Measurements from ENCODE around the gene GAREM1.
"Not testable (repeated sequence)": the region's sequence is repeated elsewhere in the genome, so short reads cannot be mapped to it uniquely, and the experiment has no call there.

GAREM1 gene

GRCh38 chr18:32470714-32471633 is at the start of gene GAREM1:
TSS of gene GAREM1 (minus strand) at chr18:32470882. CDS start at chr18:32470428, 454 bp downstream.
- Mint-ChIP-seq H3K4me3 (peak within 1 kb of the TSS; percentile 81), H3K27me3 (peaks cover 46% of the 10 kb centered on the region), H3K27ac (ENCODE audit: low read depth) (no peak within 1 kb of the TSS), H3K36me3 (ENCODE audit: insufficient read depth) (peaks cover 4% of the 10 kb centered on the region), H3K9me3 (no peaks in the 10 kb centered on the region), H3K4me1 (peaks cover 28% of the 10 kb centered on the region)
- DNase-seq (ENCODE audit: low spot score in 2 of 2) = peak; percentile 46 to 53
- ATAC-seq (replicated peaks; ENCODE audit: extremely low read depth, poor library complexity, severe bottlenecking) = peak; percentile 86

GRCh38 chr18:32511147-32511546 is 40.5 kb upstream of the GAREM1 start:
- H3K36me3 Mint-ChIP-seq (ENCODE audit: insufficient read depth) = no peaks in the 10 kb centered on the region
- no peaks in the 10 kb centered on the region for H3K9me3 Mint-ChIP-seq
- H3K27me3 Mint-ChIP-seq = peaks cover 31% of the 10 kb centered on the region

GRCh38 chr18:32509111-32509510 is 38.4 kb upstream of the GAREM1 start:
- ATAC-seq (replicated peaks; ENCODE audit: extremely low read depth, poor library complexity, severe bottlenecking) = no peak
- H3K36me3 Mint-ChIP-seq (ENCODE audit: insufficient read depth) = no peaks in the 10 kb centered on the region
- no peaks in the 10 kb centered on the region for H3K4me1 Mint-ChIP-seq
- H3K4me3 Mint-ChIP-seq = no peak overlapping the region
- no peaks in the 10 kb centered on the region for H3K9me3 Mint-ChIP-seq
- no peak for DNase-seq (ENCODE audit: low spot score in 2 of 2)
- no peak overlapping the region for H3K27ac Mint-ChIP-seq (ENCODE audit: low read depth)
- H3K27me3 Mint-ChIP-seq = peaks cover 31% of the 10 kb centered on the region

More at GRCh38 chr18:32511147-32511546, 40.5 kb upstream of the GAREM1 start:
- no peaks in the 10 kb centered on the region for H3K4me1 Mint-ChIP-seq
- ATAC-seq (replicated peaks; ENCODE audit: extremely low read depth, poor library complexity, severe bottlenecking) (no peak), DNase-seq (ENCODE audit: low spot score in 2 of 2) (no peak)
- no peak overlapping the region for H3K4me3 Mint-ChIP-seq
- no peak overlapping the region for H3K27ac Mint-ChIP-seq (ENCODE audit: low read depth)

- Mint-ChIP-seq H3K27me3 (peaks cover 20% of the 10 kb centered on the region), H3K9me3 (no peaks in the 10 kb centered on the region), H3K36me3 (ENCODE audit: insufficient read depth) (no peaks in the 10 kb centered on the region), H3K4me3 (no peak overlapping the region), H3K27ac (ENCODE audit: low read depth) (no peak overlapping the region), H3K4me1 (no peaks in the 10 kb centered on the region)
- DNase-seq (ENCODE audit: low spot score in 2 of 2) (no peak), ATAC-seq (replicated peaks; ENCODE audit: extremely low read depth, poor library complexity, severe bottlenecking) (no peak)
These were observed 36.4 kb upstream of the GAREM1 start for GRCh38 chr18:32507093-32507492.

DNA sequence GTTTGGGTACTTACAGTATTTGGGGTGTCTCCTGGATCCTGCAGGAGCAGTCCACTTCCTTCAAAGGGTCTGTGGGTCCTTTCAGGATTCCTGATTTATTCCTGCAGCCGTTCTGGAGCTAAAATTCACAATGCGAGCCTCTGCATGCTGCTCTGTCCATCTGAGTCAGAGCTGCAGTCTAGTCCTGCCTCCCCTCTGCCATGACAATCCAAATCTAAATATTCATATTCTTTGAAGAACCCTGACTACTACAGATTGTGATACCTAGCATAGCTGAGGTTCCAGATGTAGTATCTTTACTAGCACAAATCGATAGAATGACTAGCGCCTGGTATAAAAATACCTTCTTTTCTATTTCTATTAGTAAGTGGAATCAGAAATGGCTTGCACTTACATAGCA is 31.3 kb upstream of the GAREM1 start:
- H3K36me3 Mint-ChIP-seq (ENCODE audit: insufficient read depth) = no peaks in the 10 kb centered on the region
- no peaks in the 10 kb centered on the region for H3K9me3 Mint-ChIP-seq
- no peak overlapping the region for H3K27ac Mint-ChIP-seq (ENCODE audit: low read depth)
- H3K4me3 Mint-ChIP-seq = no peak overlapping the region
- no peak for ATAC-seq (replicated peaks; ENCODE audit: extremely low read depth, poor library complexity, severe bottlenecking)
- DNase-seq (ENCODE audit: low spot score in 2 of 2) = no peak
- H3K27me3 Mint-ChIP-seq = peaks cover 52% of the 10 kb centered on the region
- no peaks in the 10 kb centered on the region for H3K4me1 Mint-ChIP-seq

DNA sequence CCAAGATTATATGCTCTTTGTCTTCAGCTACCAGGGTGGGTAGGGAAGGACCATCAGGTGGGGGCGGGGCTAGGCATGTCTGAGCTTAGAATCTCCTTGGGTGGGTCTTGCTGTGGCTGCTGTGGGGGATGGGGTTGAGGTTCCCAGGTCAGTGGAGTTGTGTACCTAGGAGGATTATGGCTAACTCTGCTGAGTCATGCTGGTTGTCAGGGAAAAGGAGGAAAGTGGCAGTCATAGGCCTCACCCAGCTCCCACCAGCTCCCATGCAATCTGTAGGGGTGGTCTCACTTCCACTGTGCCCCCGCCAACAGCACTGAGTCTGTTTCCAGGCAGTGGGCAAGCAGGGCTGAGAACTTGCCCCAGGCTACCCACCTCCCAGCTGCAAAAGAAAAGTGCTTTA is 30.6 kb upstream of the GAREM1 start:
- not testable (repeated sequence) for H3K4me3 Mint-ChIP-seq; H3K9me3 Mint-ChIP-seq; DNase-seq (ENCODE audit: low spot score in 2 of 2); H3K36me3 Mint-ChIP-seq (ENCODE audit: insufficient read depth); ATAC-seq (replicated peaks; ENCODE audit: extremely low read depth, poor library complexity, severe bottlenecking); H3K4me1 Mint-ChIP-seq; H3K27ac Mint-ChIP-seq (ENCODE audit: low read depth)
- peaks cover 57% of the 10 kb centered on the region for H3K27me3 Mint-ChIP-seq

DNA sequence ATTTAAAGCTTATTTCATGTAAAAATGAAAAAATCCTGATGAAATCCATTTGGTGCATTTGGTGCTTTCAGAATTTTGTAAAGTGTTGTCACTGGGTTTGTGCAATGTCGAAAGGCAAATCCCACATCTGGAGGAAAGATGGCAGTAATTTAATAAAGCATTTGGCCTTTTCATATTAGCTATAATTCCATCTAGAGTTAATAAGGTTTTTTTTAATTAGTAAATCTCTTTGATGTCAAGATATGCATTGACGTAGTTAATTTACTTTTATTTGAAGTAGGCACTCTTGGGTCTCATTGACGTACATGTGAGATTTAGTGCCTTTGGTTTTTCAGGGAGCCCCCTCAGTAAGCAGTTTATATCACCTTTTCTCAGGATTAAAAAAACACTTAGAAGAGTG is 12.3 kb upstream of the GAREM1 start:
- Mint-ChIP-seq H3K4me3 (no peak overlapping the region), H3K27me3 (peaks cover 44% of the 10 kb centered on the region), H3K4me1 (no peaks in the 10 kb centered on the region), H3K9me3 (no peaks in the 10 kb centered on the region), H3K36me3 (ENCODE audit: insufficient read depth) (no peaks in the 10 kb centered on the region), H3K27ac (ENCODE audit: low read depth) (no peak overlapping the region)
- DNase-seq (ENCODE audit: low spot score in 2 of 2) = no peak
- no peak for ATAC-seq (replicated peaks; ENCODE audit: extremely low read depth, poor library complexity, severe bottlenecking)

GRCh38 chr18:32482117-32482516 is 11.4 kb upstream of the GAREM1 start:
- H3K27ac Mint-ChIP-seq (ENCODE audit: low read depth) = no peak overlapping the region
- peaks cover 41% of the 10 kb centered on the region for H3K27me3 Mint-ChIP-seq
- no peaks in the 10 kb centered on the region for H3K9me3 Mint-ChIP-seq
- no peaks in the 10 kb centered on the region for H3K4me1 Mint-ChIP-seq
- DNase-seq (ENCODE audit: low spot score in 2 of 2) = no peak
- no peaks in the 10 kb centered on the region for H3K36me3 Mint-ChIP-seq (ENCODE audit: insufficient read depth)
- H3K4me3 Mint-ChIP-seq = no peak overlapping the region
- no peak for ATAC-seq (replicated peaks; ENCODE audit: extremely low read depth, poor library complexity, severe bottlenecking)

DNA sequence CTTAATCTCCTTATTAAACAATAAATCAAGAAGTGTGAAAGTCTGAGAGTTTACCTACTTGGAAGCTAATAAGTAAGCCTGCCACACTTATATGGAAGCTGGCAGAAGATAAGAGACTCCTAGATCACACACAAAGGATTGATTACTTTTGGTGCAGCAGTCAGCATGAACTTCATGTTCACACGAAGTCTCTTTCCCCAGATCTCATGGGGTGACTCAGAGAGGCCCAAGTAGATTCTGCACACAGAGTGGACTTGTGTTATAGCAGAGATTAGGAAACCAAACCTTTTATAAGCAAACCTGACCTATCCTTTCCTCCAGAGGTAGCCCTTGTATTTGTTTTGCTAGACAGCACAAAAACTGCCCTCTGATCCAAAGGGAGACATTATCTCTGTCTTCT is 9.9 kb upstream of the GAREM1 start:
- Mint-ChIP-seq H3K27me3 (peaks cover 33% of the 10 kb centered on the region), H3K9me3 (no peaks in the 10 kb centered on the region), H3K4me1 (no peaks in the 10 kb centered on the region), H3K4me3 (no peak overlapping the region), H3K27ac (ENCODE audit: low read depth) (no peak overlapping the region), H3K36me3 (ENCODE audit: insufficient read depth) (no peaks in the 10 kb centered on the region)
- ATAC-seq (replicated peaks; ENCODE audit: extremely low read depth, poor library complexity, severe bottlenecking) (no peak), DNase-seq (ENCODE audit: low spot score in 2 of 2) (no peak)

GRCh38 chr18:32478807-32479206 is 8.1 kb upstream of the GAREM1 start:
- no peak overlapping the region for H3K27ac Mint-ChIP-seq (ENCODE audit: low read depth)
- no peak for ATAC-seq (replicated peaks; ENCODE audit: extremely low read depth, poor library complexity, severe bottlenecking)
- H3K27me3 Mint-ChIP-seq = peaks cover 22% of the 10 kb centered on the region
- no peaks in the 10 kb centered on the region for H3K4me1 Mint-ChIP-seq
- DNase-seq (ENCODE audit: low spot score in 2 of 2) = no peak
- H3K36me3 Mint-ChIP-seq (ENCODE audit: insufficient read depth) = no peaks in the 10 kb centered on the region
- H3K4me3 Mint-ChIP-seq = no peak overlapping the region
- H3K9me3 Mint-ChIP-seq = no peaks in the 10 kb centered on the region

DNA sequence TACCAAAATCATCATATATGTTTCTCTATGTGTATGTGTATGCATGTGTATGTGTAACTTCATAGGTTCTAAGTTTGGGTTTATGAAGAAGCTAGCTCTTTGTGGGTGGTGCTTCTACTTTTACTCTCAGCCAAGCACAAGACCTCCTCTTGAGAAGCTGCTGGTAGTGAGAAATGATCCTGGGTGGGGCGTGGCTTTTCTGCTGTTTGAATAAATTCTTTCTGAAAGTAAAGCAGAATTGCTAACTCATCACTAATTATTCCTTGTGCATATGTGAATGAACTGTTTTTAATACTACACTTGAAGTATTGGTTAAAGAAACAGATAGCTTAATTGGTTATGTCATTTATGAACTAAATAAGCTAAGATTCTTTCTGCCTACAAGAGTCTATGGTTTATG is 7.6 kb upstream of the GAREM1 start:
- no peak overlapping the region for H3K27ac Mint-ChIP-seq (ENCODE audit: low read depth)
- no peaks in the 10 kb centered on the region for H3K36me3 Mint-ChIP-seq (ENCODE audit: insufficient read depth)
- ATAC-seq (replicated peaks; ENCODE audit: extremely low read depth, poor library complexity, severe bottlenecking) (no peak), DNase-seq (ENCODE audit: low spot score in 2 of 2) (no peak)
- H3K9me3 Mint-ChIP-seq = no peaks in the 10 kb centered on the region
- no peaks in the 10 kb centered on the region for H3K4me1 Mint-ChIP-seq
- peaks cover 17% of the 10 kb centered on the region for H3K27me3 Mint-ChIP-seq
- no peak overlapping the region for H3K4me3 Mint-ChIP-seq

- Mint-ChIP-seq H3K36me3 (ENCODE audit: insufficient read depth) (peaks cover 2% of the 10 kb centered on the region), H3K27ac (ENCODE audit: low read depth) (no peak overlapping the region), H3K4me3 (no peak overlapping the region), H3K27me3 (peaks cover 24% of the 10 kb centered on the region), H3K4me1 (peaks cover 9% of the 10 kb centered on the region), H3K9me3 (no peaks in the 10 kb centered on the region)
- ATAC-seq (replicated peaks; ENCODE audit: extremely low read depth, poor library complexity, severe bottlenecking) (no peak), DNase-seq (ENCODE audit: low spot score in 2 of 2) (no peak)
These were observed 5.4 kb upstream of the GAREM1 start for GRCh38 chr18:32476106-32476505.

GRCh38 chr18:32475069-32475468 is 4.4 kb upstream of the GAREM1 start:
- not testable (repeated sequence) for DNase-seq (ENCODE audit: low spot score in 2 of 2); H3K27ac Mint-ChIP-seq (ENCODE audit: low read depth); H3K4me3 Mint-ChIP-seq; H3K9me3 Mint-ChIP-seq; H3K36me3 Mint-ChIP-seq (ENCODE audit: insufficient read depth); ATAC-seq (replicated peaks; ENCODE audit: extremely low read depth, poor library complexity, severe bottlenecking)
- peaks cover 18% of the 10 kb centered on the region for H3K27me3 Mint-ChIP-seq
- H3K4me1 Mint-ChIP-seq = peaks cover 13% of the 10 kb centered on the region

All from central memory CD8-positive, alpha-beta T cell (primary cell).